Measurements from ENCODE around the gene GALNT1.

The GALNT1 gene

GRCh38 chr18:35672897-35673296 lies 91.4 kb downstream of the GALNT1 start:
- DNase-seq (ENCODE audit: low read depth in 2 of 2) = no peak

- DNase-seq (ENCODE audit: low read depth in 2 of 2) = no peak
Observed at GRCh38 chr18:35673682-35674081, 92.1 kb downstream of the GALNT1 start.

GRCh38 chr18:35680139-35680551 lies 98.6 kb downstream of the GALNT1 start:
- DNase-seq (ENCODE audit: low read depth in 2 of 2) = no peak

GRCh38 chr18:35682281-35682867 lies 100.8 kb downstream of the GALNT1 start:
- no peak for DNase-seq (ENCODE audit: low read depth in 2 of 2)

- DNase-seq (ENCODE audit: low read depth in 2 of 2) = no peak
Observed at GRCh38 chr18:35683021-35683420, 101.5 kb downstream of the GALNT1 start.

- no peak for DNase-seq (ENCODE audit: low read depth in 2 of 2)
Observed at GRCh38 chr18:35688757-35689156, 107.2 kb downstream of the GALNT1 start.

- no peak for DNase-seq (ENCODE audit: low read depth in 2 of 2)
Observed at GRCh38 chr18:35689728-35690127, 108.2 kb downstream of the GALNT1 start.

GRCh38 chr18:35691625-35692024 lies 110.1 kb downstream of the GALNT1 start:
- no peak for DNase-seq (ENCODE audit: low read depth in 2 of 2)

- no peak for DNase-seq (ENCODE audit: low read depth in 2 of 2)
Observed at GRCh38 chr18:35692866-35693265, 111.3 kb downstream of the GALNT1 start.

GRCh38 chr18:35693829-35694228 lies 112.3 kb downstream of the GALNT1 start:
- DNase-seq (ENCODE audit: low read depth in 2 of 2) = no peak

GRCh38 chr18:35694808-35695207 lies 113.3 kb downstream of the GALNT1 start:
- no peak for DNase-seq (ENCODE audit: low read depth in 2 of 2)

- no peak for DNase-seq (ENCODE audit: low read depth in 2 of 2)
Observed at GRCh38 chr18:35695384-35695783, 113.8 kb downstream of the GALNT1 start.

- no peak for DNase-seq (ENCODE audit: low read depth in 2 of 2)
Observed at GRCh38 chr18:35695803-35696202, 114.3 kb downstream of the GALNT1 start.

- DNase-seq (ENCODE audit: low read depth in 2 of 2) = no peak
Observed at GRCh38 chr18:35696307-35696706, 114.8 kb downstream of the GALNT1 start.

GRCh38 chr18:35697869-35698268 lies 116.3 kb downstream of the GALNT1 start:
- DNase-seq (ENCODE audit: low read depth in 2 of 2) = no peak

- DNase-seq (ENCODE audit: low read depth in 2 of 2) = no peak
Observed at GRCh38 chr18:35703043-35703688, 121.6 kb downstream of the GALNT1 start.

- DNase-seq (ENCODE audit: low read depth in 2 of 2) = no peak
Observed at GRCh38 chr18:35705988-35706387, 124.4 kb downstream of the GALNT1 start.

GRCh38 chr18:35707247-35707646 lies 125.7 kb downstream of the GALNT1 start:
- no peak for DNase-seq (ENCODE audit: low read depth in 2 of 2)

GRCh38 chr18:35707674-35708073 lies 126.1 kb downstream of the GALNT1 start:
- no peak for DNase-seq (ENCODE audit: low read depth in 2 of 2)

GRCh38 chr18:35710581-35710980 lies 129.0 kb downstream of the GALNT1 start:
- no peak for DNase-seq (ENCODE audit: low read depth in 2 of 2)

GRCh38 chr18:35711227-35711626 lies 129.7 kb downstream of the GALNT1 start:
- DNase-seq (ENCODE audit: low read depth in 2 of 2) = no peak

- no peak for DNase-seq (ENCODE audit: low read depth in 2 of 2)
Observed at GRCh38 chr18:35713545-35713944, 132.0 kb downstream of the GALNT1 start.

GRCh38 chr18:35714539-35714938 lies 133.0 kb downstream of the GALNT1 start:
- no peak for DNase-seq (ENCODE audit: low read depth in 2 of 2)

- no peak for DNase-seq (ENCODE audit: low read depth in 2 of 2)
Observed at GRCh38 chr18:35715139-35715538, 133.6 kb downstream of the GALNT1 start.
